Measurements from ENCODE around the gene ERG.

DNA sequence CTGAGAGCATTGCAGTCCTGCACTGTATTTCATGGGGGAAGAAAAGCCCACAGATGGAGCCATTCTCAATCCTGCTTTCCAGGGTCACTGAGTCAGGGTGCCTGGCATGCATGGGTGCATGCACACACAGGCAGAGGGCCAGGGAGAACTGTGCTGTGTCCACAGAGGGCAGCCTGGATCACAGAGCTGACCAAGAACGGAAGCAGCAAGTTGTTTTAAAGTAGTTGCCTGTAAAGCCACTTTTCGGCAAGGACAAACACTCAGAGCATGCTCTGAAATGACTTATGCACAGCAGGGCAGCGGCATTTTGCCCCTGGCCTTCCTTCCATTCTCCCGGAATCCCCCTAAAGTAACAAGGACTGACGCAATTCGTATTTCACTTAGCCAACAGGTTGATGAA is 3.6 kb downstream of the ERG start:
- TF ChIP-seq, protein P1, sequence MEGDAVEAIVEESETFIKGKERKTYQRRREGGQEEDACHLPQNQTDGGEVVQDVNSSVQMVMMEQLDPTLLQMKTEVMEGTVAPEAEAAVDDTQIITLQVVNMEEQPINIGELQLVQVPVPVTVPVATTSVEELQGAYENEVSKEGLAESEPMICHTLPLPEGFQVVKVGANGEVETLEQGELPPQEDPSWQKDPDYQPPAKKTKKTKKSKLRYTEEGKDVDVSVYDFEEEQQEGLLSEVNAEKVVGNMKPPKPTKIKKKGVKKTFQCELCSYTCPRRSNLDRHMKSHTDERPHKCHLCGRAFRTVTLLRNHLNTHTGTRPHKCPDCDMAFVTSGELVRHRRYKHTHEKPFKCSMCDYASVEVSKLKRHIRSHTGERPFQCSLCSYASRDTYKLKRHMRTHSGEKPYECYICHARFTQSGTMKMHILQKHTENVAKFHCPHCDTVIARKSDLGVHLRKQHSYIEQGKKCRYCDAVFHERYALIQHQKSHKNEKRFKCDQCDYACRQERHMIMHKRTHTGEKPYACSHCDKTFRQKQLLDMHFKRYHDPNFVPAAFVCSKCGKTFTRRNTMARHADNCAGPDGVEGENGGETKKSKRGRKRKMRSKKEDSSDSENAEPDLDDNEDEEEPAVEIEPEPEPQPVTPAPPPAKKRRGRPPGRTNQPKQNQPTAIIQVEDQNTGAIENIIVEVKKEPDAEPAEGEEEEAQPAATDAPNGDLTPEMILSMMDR (IDR thresholded peaks at IDR 0.05; ENCODE audit: low read depth, low read length, missing input control) = no peak
- TF ChIP-seq YY1 (IDR thresholded peaks at IDR 0.05) (no peak), EGR1 (IDR thresholded peaks at IDR 0.05; ENCODE audit: low read depth in 2 of 2) (no peak), RAD21 (IDR thresholded peaks at IDR 0.05) (no peak), TAF1 (conservative IDR thresholded peaks at IDR 0.05) (no peak), HNF4G (IDR thresholded peaks at IDR 0.05) (no peak), JUND (IDR thresholded peaks at IDR 0.05) (no peak), SP1 (IDR thresholded peaks at IDR 0.05) (no peak), RXRA (IDR thresholded peaks at IDR 0.05) (no peak), GABPA (IDR thresholded peaks at IDR 0.05 in 1 of 2, conservative IDR thresholded peaks at IDR 0.05 in 1 of 2) (no peak), HNF4A (conservative IDR thresholded peaks at IDR 0.05) (no peak)
- TF ChIP-seq, protein P2, sequence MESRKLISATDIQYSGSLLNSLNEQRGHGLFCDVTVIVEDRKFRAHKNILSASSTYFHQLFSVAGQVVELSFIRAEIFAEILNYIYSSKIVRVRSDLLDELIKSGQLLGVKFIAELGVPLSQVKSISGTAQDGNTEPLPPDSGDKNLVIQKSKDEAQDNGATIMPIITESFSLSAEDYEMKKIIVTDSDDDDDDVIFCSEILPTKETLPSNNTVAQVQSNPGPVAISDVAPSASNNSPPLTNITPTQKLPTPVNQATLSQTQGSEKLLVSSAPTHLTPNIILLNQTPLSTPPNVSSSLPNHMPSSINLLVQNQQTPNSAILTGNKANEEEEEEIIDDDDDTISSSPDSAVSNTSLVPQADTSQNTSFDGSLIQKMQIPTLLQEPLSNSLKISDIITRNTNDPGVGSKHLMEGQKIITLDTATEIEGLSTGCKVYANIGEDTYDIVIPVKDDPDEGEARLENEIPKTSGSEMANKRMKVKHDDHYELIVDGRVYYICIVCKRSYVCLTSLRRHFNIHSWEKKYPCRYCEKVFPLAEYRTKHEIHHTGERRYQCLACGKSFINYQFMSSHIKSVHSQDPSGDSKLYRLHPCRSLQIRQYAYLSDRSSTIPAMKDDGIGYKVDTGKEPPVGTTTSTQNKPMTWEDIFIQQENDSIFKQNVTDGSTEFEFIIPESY (IDR thresholded peaks at IDR 0.05) = no peak
- TF ChIP-seq, protein P3, sequence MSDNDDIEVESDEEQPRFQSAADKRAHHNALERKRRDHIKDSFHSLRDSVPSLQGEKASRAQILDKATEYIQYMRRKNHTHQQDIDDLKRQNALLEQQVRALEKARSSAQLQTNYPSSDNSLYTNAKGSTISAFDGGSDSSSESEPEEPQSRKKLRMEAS (IDR thresholded peaks at IDR 0.05) = no peak
- TF ChIP-seq, protein P4, sequence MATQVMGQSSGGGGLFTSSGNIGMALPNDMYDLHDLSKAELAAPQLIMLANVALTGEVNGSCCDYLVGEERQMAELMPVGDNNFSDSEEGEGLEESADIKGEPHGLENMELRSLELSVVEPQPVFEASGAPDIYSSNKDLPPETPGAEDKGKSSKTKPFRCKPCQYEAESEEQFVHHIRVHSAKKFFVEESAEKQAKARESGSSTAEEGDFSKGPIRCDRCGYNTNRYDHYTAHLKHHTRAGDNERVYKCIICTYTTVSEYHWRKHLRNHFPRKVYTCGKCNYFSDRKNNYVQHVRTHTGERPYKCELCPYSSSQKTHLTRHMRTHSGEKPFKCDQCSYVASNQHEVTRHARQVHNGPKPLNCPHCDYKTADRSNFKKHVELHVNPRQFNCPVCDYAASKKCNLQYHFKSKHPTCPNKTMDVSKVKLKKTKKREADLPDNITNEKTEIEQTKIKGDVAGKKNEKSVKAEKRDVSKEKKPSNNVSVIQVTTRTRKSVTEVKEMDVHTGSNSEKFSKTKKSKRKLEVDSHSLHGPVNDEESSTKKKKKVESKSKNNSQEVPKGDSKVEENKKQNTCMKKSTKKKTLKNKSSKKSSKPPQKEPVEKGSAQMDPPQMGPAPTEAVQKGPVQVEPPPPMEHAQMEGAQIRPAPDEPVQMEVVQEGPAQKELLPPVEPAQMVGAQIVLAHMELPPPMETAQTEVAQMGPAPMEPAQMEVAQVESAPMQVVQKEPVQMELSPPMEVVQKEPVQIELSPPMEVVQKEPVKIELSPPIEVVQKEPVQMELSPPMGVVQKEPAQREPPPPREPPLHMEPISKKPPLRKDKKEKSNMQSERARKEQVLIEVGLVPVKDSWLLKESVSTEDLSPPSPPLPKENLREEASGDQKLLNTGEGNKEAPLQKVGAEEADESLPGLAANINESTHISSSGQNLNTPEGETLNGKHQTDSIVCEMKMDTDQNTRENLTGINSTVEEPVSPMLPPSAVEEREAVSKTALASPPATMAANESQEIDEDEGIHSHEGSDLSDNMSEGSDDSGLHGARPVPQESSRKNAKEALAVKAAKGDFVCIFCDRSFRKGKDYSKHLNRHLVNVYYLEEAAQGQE (IDR thresholded peaks at IDR 0.05) = no peak
